Hypothalamus (tissue), 51 donors: ENCODE data around the gene PCBD1.

ENCODE experiments used
- DNase-seq, 51 donors: peaks; one replicate each; lab custom pipeline; 2025; lab: John Stamatoyannopoulos, UW

The PCBD1 gene

GRCh38 chr10:70918851-70919530, 30.6 kb upstream of the PCBD1 start:
- peak in 3 of 51 donors; percentile 4 to 19 (median 5) for DNase-seq

DNA sequence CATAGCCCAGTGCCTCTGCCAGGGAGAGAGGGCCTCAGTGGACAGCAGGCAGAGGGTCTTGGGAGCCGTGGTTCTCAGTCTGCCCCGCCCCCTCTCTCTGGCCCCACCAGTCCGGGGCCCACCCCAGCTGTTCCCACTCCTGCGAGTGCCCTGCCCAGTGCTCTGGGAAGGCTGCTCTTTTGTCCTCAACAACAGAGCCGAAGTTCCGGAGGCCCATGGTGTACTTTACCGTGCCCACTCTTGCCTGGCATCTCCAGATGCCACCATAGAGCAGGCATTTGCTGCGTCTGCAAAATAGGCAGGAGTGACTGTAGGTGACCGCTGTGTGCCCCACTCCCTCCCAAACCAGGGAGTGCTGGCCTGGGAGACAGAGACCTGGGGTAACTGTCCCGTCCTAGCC, 29.3 kb upstream of the PCBD1 start:
- no peak for DNase-seq

DNA sequence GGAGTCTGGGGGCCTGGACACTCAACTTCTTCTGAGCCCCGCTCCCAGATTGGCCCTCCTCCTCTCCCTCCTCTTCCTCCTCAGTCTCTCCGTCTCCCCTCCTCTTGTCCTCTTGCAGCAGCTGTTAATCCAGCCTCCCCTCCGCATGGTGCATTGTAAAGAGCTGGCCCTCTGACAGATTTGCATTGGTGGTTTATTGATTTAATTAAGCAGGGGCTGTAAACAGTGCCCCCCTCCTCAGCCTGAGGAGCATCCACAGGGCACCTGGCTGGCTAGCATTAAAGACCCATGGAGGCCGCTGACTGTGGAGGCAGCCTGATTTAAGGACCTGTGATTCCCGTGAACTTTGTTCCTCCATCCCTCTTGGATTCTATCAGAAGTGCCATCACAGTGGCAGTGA, 28.9 kb upstream of the PCBD1 start:
- DNase-seq = no peak

DNA sequence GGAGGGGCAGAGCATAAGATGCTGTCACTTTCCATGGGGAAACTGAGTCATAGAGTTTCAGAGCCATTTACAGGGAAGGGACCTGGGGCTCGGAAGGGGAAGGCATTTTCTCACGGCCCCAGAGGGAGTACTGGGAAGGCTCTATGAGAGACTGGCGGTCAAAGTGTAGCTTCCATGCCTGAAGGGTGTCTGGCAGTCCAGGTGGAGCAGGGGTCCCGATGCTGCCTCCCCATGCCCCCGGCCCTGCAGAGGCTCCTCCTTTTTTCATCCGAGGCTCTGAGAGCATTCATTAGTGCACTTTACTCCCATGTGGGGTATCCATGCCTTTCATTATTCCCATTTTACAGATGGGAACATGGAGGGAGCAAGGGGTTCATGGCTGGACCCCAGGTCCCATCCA, 27.9 kb upstream of the PCBD1 start:
- DNase-seq = no peak

GRCh38 chr10:70915806-70916205, 27.4 kb upstream of the PCBD1 start:
- no peak for DNase-seq

GRCh38 chr10:70915206-70915605, 26.8 kb upstream of the PCBD1 start:
- no peak for DNase-seq

DNA sequence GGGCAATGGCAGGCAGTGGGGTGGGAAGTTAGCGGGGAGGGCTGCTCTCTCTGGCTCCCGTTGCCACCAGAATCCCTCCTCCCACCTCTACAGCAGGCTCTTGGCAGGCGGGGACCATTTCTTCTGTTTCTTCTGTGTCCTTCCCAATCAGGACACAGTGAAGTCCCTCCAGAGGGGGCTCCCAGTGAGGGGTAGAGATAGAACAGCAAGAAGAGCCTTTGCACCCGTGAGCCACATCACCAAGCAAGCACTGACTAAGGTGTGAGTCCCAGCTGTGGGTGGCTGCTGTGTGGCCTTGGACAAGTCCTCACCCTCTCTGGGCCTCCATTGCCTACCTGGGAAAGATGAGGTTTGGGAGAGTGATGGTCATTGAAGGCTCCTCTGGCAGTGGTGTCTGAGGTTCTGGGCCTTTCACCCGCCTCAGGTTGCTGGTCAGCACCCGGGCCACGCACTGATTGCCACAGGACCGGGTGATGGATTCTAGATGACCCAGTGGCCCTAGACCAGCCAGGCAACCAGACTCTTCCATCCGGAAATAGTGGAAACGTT, 26.0 kb upstream of the PCBD1 start:
- no peak for DNase-seq

DNA sequence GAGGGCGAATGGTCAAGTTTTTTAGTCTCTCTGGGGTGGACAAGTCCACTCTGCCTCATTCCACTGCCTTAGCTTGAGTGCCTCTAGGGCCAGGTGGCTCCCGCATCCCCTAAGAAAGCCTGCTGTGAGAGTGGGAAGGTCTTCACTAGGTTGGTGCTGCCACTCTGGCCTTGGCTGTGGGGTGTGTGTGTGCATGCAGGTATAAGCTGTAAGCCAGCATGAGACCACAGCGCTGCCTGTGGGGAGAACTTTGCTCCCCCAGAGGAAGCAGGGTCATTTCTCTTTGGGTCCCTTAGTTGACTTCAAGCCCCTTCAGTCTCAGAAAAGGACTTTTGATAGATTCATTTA, 25.5 kb upstream of the PCBD1 start:
- DNase-seq = no peak

- DNase-seq = no peak
Observed at GRCh38 chr10:70913191-70913892, 25.0 kb upstream of the PCBD1 start.

GRCh38 chr10:70912556-70912955, 24.2 kb upstream of the PCBD1 start:
- no peak for DNase-seq

- no peak for DNase-seq
Observed at GRCh38 chr10:70911386-70911785, 23.0 kb upstream of the PCBD1 start.

GRCh38 chr10:70910486-70911341, 22.3 kb upstream of the PCBD1 start:
- DNase-seq = no peak

- DNase-seq = no peak
Observed at GRCh38 chr10:70909326-70909935, 21.1 kb upstream of the PCBD1 start.

DNA sequence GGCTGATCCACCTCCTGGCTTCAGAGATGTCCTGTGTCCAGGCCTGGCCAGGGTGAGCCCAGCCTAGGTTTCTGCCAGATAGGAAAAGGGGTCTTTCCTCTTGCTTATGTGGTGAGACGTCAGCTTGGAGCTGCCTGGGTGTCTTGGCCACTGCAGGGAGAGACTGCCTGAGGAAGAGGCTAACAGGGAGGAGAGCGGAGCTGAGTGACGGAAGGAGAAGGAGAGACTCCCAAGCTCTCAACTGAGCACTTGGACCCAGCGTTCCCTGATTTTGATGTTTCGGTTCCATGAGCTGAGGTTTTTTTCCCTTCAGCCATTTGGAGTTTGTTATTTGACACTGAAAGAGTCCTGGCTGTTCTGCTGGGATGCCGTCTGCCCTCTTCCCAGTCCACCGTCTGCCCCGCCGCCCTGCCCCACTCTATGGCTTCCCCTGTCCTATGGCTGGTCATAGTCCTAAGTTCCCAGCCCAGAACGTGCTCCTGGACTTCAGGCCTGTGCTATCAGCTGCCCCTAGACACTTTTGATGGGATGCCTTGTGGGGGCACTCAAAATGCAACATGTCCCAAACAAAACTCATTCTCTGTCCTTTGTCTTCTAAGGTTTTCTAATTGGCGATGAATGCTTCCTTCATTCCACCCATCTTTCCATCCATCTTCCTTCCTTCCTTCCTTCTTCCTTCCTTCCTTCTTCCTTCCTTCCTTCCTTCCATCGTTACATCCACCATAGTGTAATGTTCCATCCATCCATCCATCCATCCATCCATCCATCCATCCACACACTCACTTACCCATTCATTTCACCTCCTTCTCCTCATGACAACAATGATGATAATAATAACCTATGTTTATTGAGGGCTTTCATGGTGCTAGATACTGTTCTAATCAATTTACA, 20.3 kb upstream of the PCBD1 start:
- DNase-seq = no peak

- no peak for DNase-seq
Observed at GRCh38 chr10:70907637-70908405, 19.5 kb upstream of the PCBD1 start.

DNA sequence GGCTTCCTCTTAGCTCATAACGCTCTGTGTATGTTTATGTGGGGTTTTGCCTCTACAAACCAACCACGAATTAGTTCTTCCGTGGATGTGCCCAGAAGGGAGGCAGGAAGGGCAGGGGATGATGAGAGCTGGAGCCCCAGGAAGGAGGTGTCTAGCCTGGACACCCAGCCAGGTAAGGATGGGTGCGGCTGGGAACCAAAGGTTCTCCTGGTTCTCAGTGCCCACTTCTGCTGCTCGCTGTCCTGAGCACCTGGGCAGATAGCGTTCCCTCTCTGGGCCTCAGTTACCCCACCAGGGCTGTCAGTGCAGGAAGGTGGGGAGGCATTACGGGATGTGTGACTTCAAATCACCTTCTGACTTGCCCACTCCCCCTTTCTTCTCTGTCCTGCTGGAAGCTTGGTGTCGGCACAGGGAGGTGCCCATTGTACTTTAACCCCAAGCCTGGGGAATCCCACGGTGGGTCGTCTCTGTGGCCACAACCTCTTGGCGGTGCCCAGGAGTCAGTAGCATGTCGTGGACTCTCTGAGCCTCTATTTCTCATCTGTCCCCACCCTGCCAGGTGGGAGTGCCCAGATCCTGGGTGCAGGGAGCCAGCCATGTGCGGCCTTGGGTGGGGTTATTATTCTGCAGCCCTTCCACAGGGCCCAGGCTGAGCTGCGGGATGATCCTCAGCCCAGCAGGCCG, 18.7 kb upstream of the PCBD1 start:
- no peak for DNase-seq

- no peak for DNase-seq
Observed at GRCh38 chr10:70906031-70906783, 17.8 kb upstream of the PCBD1 start.
